AG04450 (cell line): Measurements from ENCODE around the gene AKAP6. TPM values are rescaled to one million over a fixed set of nuclear protein-coding genes. Genes with fewer than 3 reads are reported as not detected.

ENCODE experiments used
- CTCF ChIA-PET: fragments of 300-600, 350-600 bp; formaldehyde crosslinking; extraction: SDS; loops from one replicate; lab custom pipeline; 2022; ENCODE audit warnings: antibody characterized with exemption, inconsistent platforms; lab: Charles Lee
- POLR2A ChIA-PET: fragments of 350-600 bp; formaldehyde crosslinking; extraction: SDS; loops from one replicate; lab custom pipeline; 2021; ENCODE audit warnings: antibody characterized with exemption, inconsistent platforms; lab: Yijun Ruan, JAX
- DNase-seq: peaks from one replicate; pipeline ENCODE4 v3.0.0-alpha.2; 2011; ENCODE audit warnings: low read depth, low spot score
- H3K27ac ChIP-seq: one replicate; pipeline ENCODE4 v1.5.1; 2012; ENCODE audit warnings: low read depth, low read length, control low read depth
- H3K27me3 ChIP-seq: one replicate; pipeline ENCODE4 v1.6.0; 2012; ENCODE audit warnings: low read length; ENCODE audit not compliant: control insufficient read depth, insufficient read depth
- H3K4me3 ChIP-seq: 2 replicates; pipeline ENCODE4 v1.5.1; 2011; ENCODE audit warnings: mild to moderate bottlenecking, low read depth, low read length, control low read depth
- H3K9me3 ChIP-seq: 2 replicates; pipeline ENCODE4 v1.5.1; 2012; ENCODE audit warnings: low read length; ENCODE audit not compliant: control insufficient read depth, insufficient read depth
- CTCF ChIP-seq: IDR thresholded peaks from 2 replicates; pipeline ENCODE4 v1.5.1; 2011; ENCODE audit warnings: low read depth, low read length, control low read depth, inconsistent platforms
- polyA plus RNA-seq: library from polyadenylated mRNA; depleted of rRNA; stranded (reverse); fragments of >200 nt; gene quantifications from 2 replicates; pipeline ENCODE4 v1.2.3, GENCODE V29; 2011

AKAP6 gene
- polyA plus RNA-seq, 1 experiment: 0.78 TPM

GRCh38 chr14:32609388-32609787, 280.3 kb downstream of the AKAP6 start:
- Histone ChIP-seq H3K4me3 (no peak overlapping the region), H3K27me3 (no peaks in the 10 kb centered on the region), H3K27ac (no peak overlapping the region), H3K9me3 (no peaks in the 10 kb centered on the region)
- CTCF ChIA-PET: interaction anchor here (1.6 kb wide), 1 partner anchor 20 kb away, joined by 4 read pairs; no protein-coding TSS in a partner anchor
- no peak for DNase-seq
- no peak for TF ChIP-seq CTCF
- POLR2A ChIA-PET: no interaction called here

- no peak for TF ChIP-seq CTCF
- peak; percentile 27 for DNase-seq
- ChIA-PET POLR2A (interaction anchor here (0.6 kb wide), 1 partner anchor 32 kb away, joined by 4 read pairs; no protein-coding TSS in a partner anchor), CTCF (interaction anchor here (0.6 to 1.2 kb wide), 3 partner anchors 21 to 36 kb away, joined by 3 to 4 read pairs (median 3); no protein-coding TSS in a partner anchor)
- Histone ChIP-seq H3K27me3 (no peaks in the 10 kb centered on the region), H3K4me3 (no peak overlapping the region), H3K9me3 (no peaks in the 10 kb centered on the region), H3K27ac (no peak overlapping the region)
These were observed 282.7 kb downstream of the AKAP6 start for GRCh38 chr14:32611752-32612151.

GRCh38 chr14:32618991-32619390, 289.9 kb downstream of the AKAP6 start:
- H3K9me3 ChIP-seq: no peaks in the 10 kb centered on the region
- CTCF ChIA-PET: no interaction called here
- no peak overlapping the region for H3K27ac ChIP-seq
- no peak for TF ChIP-seq CTCF
- H3K27me3 ChIP-seq: no peaks in the 10 kb centered on the region
- POLR2A ChIA-PET: no interaction called here
- DNase-seq: no peak
- no peak overlapping the region for H3K4me3 ChIP-seq

- no peak for TF ChIP-seq CTCF
- Histone ChIP-seq H3K9me3 (no peaks in the 10 kb centered on the region), H3K4me3 (no peak overlapping the region), H3K27ac (no peak overlapping the region), H3K27me3 (no peaks in the 10 kb centered on the region)
- DNase-seq: no peak
- CTCF ChIA-PET: interaction anchor here (1.3 kb wide), 1 partner anchor 32 kb away, joined by 3 read pairs; no protein-coding TSS in a partner anchor
- POLR2A ChIA-PET: no interaction called here
These were observed 291.2 kb downstream of the AKAP6 start for GRCh38 chr14:32620303-32620702.

- no peak overlapping the region for H3K27ac ChIP-seq
- POLR2A ChIA-PET: interaction anchor here (0.5 kb wide), 1 partner anchor 21 kb away, joined by 3 read pairs; no protein-coding TSS in a partner anchor
- no peaks in the 10 kb centered on the region for H3K27me3 ChIP-seq
- no peaks in the 10 kb centered on the region for H3K9me3 ChIP-seq
- no peak for TF ChIP-seq CTCF
- CTCF ChIA-PET: interaction anchor here (1.3 kb wide), 1 partner anchor 33 kb away, joined by 3 read pairs; no protein-coding TSS in a partner anchor
- no peak for DNase-seq
- no peak overlapping the region for H3K4me3 ChIP-seq
These were observed 291.6 kb downstream of the AKAP6 start for GRCh38 chr14:32620724-32621123.
